ENCODE measurements around the gene CFAP20DC. TPM values are rescaled to one million over a fixed set of nuclear protein-coding genes. Genes with fewer than 3 reads are reported as not detected.

Gene CFAP20DC
- total and polyA plus RNA-seq, 2 of the 4 experiments (the other 2 are of a cell fraction) = 1.2 to 1.6 TPM

DNA sequence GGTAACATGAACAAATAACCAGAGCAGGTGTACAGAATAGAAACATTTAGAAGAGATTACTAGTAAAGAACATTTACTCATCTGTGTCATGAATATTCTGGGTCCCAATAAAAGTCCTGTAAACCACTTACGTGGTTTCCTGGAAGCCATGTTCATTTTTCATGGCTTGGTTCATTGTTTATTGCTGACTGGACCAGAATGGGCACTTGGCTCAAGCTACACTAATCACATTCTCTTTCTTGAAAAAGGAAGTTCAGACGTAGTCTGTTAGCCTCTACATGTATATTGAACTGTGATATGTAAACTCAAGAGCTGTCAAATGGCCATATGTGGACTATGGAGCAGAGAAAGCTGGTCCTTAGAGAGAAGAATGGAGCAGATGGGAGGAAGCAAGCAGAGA is 244.9 kb downstream of the CFAP20DC start:
- Histone ChIP-seq H2BK20ac (ENCODE audit: low read depth, low read length) (no peak overlapping the region), H2BK120ac (ENCODE audit: low read depth, low read length) (no peak overlapping the region), H3K4me3 (ENCODE audit: insufficient read depth, low read depth, low read length) (no peak overlapping the region), H3K4ac (ENCODE audit: low read depth, low read length) (no peak overlapping the region), H2BK15ac (ENCODE audit: low read depth, low read length) (no peak overlapping the region), H3K14ac (replicated peaks; ENCODE audit: low read depth, low read length) (no peak overlapping the region), H4K91ac (ENCODE audit: insufficient read depth, low read depth, low read length) (no peak overlapping the region), H3K36me3 (ENCODE audit: control insufficient read depth, insufficient read depth, low read length) (no peaks in the 10 kb centered on the region), H3K9ac (ENCODE audit: low read depth, low read length) (no peak overlapping the region), H2AK5ac (ENCODE audit: low read depth, low read length) (no peak overlapping the region), H3K23ac (ENCODE audit: low read depth, low read length) (no peak overlapping the region), H3K79me1 (ENCODE audit: low read depth in 1 of 2, low read length in 2 of 2) (no peaks in the 10 kb centered on the region), H3K27ac (ENCODE audit: insufficient read depth, low read length) (no peak overlapping the region), H3K4me1 (ENCODE audit: control insufficient read depth, insufficient read depth, low read length) (no peaks in the 10 kb centered on the region), H4K20me1 (ENCODE audit: insufficient read depth, low read length) (no peaks in the 10 kb centered on the region), H3K18ac (ENCODE audit: low read depth, low read length) (no peak overlapping the region), H2BK5ac (ENCODE audit: low read depth, low read length, poor library complexity, severe bottlenecking) (no peak overlapping the region), H2AFZ (replicated peaks; ENCODE audit: low read length, poor library complexity) (no peak overlapping the region), H4K5ac (ENCODE audit: low read depth, low read length) (no peak overlapping the region), H2AK9ac (replicated peaks; ENCODE audit: low read depth, low read length, poor library complexity) (no peak overlapping the region), H3K9me1 (ENCODE audit: insufficient read depth, low read length) (no peaks in the 10 kb centered on the region), H3K56ac (ENCODE audit: extremely low read depth, insufficient read depth, low read length) (no peak overlapping the region), H3K27me3 (ENCODE audit: control insufficient read depth, insufficient read depth, low read length) (no peaks in the 10 kb centered on the region), H3K9me3 (ENCODE audit: control insufficient read depth, insufficient read depth, low read length) (no peaks in the 10 kb centered on the region), H3K4me2 (ENCODE audit: low read depth, low read length) (no peak overlapping the region), H4K8ac (ENCODE audit: low read depth in 2 of 2, low read length in 2 of 2) (no peak overlapping the region)
- CTCF ChIA-PET = no interaction called here
- in situ Hi-C loops (cut with MboI; ENCODE audit: low sequenced_read_pairs) = loop anchor here (25.0 kb wide), 1 partner anchor 1057 kb away; no protein-coding TSS in a partner anchor
- ATAC-seq (ENCODE audit: low read depth) (no peak), DNase-seq (peak; percentile 4)
- WGBS, 2 experiments (ENCODE audit: extremely low coverage in 2 of 2, insufficient read length in 1 of 2) = no CpG with 5 or more reads among the region's 2 CpGs
- intact Hi-C loops (cut with micrococcal nuclease) = no loop called here
- BruUV-seq (replicated peaks) = no TSS peak
- dilution Hi-C loops (cut with HindIII; ENCODE audit: low sequenced_read_pairs, unreplicated experiment) = no loop called here
- TF ChIP-seq NFE2L2 (IDR thresholded peaks at IDR 0.05; ENCODE audit: low read depth, low read length) (no peak), MAFK (IDR thresholded peaks at IDR 0.05; ENCODE audit: low read depth, low read length) (peak; percentile 47)
- POLR2A ChIA-PET (ENCODE audit: unreplicated experiment) = no interaction called here
